NCI-H82 (cell line): ENCODE measurements around the gene CERKL.

Experiments
- DNase-seq: peaks from one replicate; lab custom pipeline; 2025; lab: John Stamatoyannopoulos, UW

CERKL gene

GRCh38 chr2:181677912-181678586 is 21.1 kb upstream of the CERKL start:
- DNase-seq: peak; percentile 88

- peak; percentile 89 for DNase-seq
These were observed 18.3 kb upstream of the CERKL start for GRCh38 chr2:181675254-181675653.

DNA sequence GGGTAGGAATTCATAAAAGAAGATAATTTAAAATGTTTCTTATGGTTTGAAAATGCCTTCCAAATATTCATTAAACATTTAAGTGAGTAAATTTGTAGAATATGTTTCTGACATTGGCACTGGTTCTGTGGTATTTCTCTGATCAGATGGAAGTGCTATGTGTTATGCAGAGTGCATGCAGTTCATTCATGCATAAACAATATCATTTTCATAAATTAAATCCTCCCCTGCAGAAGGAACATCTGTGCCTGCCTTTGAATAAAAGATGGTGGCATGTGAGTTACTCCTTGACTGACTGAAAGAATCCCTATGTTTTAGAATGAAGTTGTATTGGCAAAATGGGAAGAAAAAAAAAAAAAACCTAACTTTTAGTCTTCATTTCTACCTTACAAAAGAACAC is 17.6 kb upstream of the CERKL start:
- DNase-seq: peak; percentile 65

- peak; percentile 83 for DNase-seq
These were observed 16.3 kb upstream of the CERKL start for GRCh38 chr2:181673173-181673572.

- DNase-seq: peak; percentile 62
These were observed 15.5 kb upstream of the CERKL start for GRCh38 chr2:181672255-181673008.

GRCh38 chr2:181670632-181671031 is 13.7 kb upstream of the CERKL start:
- peak; percentile 93 for DNase-seq

GRCh38 chr2:181667234-181667633 is 10.3 kb upstream of the CERKL start:
- DNase-seq: no peak

DNA sequence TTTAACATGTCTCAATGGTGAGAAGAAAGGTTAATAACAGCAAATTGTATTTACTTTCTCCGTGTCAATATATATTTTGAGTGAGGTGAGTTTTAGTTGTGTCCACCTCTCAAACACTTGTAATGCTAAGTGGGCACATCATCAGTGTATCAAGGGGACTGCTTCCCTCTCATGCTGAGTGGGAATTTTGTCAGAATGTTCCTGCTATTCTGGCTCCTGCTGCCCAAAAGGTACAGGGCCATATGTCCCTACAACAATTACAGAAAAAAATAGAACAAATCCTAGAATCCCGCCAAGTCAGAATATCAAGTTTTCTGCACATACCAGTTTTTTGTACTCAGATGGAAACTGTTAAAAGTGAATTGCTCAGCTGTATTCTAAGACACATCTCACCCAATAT is 5.4 kb upstream of the CERKL start:
- no peak for DNase-seq

- DNase-seq: no peak
These were observed 3.3 kb upstream of the CERKL start for GRCh38 chr2:181660181-181660580.

- peak; percentile 64 for DNase-seq
These were observed 1.5 kb upstream of the CERKL start for GRCh38 chr2:181658444-181658843.

DNA sequence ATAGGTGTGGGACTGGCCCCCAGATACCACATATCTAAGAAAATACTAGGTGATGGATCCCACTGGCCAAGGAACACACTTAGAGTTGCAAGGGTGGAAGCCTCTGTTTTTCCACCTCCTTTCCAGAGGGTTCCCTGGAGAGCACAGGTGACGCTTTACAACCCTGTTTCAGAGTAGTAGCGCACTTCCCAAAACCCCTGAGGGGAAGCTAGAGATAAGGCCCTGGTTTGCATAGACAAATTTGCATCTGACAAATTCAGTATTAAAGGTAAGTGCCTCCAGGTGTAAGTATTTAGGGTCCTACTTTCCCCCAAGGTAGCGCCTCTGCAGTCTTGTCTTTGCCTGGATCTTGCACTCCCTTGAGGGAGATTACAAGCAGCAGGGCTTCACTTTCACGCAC is 474 bp upstream of the CERKL start:
- no peak for DNase-seq

- DNase-seq: no peak
These were observed 1.4 kb downstream of the CERKL start for GRCh38 chr2:181655519-181655918.

DNA sequence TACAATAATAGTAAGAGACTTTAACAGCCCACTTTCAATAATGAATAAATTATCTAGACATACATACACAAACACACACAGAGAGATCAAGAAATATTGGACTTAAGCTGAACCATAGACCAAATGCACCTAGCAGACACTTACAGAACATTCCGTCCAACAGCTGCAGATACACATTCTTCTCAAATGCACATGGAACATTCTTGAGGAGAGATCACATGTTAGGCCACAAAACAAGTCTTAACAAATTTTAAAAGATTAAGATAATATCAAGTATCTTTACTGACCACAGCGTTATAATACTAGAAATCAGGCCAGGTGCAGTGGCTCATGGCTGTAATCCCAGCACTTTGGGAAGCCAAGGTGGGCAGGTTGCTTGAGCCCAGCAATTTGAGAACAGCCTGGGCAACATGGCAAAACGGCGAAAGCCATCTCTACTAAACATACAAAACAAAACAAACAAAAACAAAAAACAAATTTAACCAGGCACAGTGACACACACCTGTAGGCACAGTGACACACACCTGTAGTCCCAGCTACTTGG is 7.4 kb downstream of the CERKL start:
- no peak for DNase-seq

- no peak for DNase-seq
These were observed 8.3 kb downstream of the CERKL start for GRCh38 chr2:181648478-181649155.

- DNase-seq: no peak
These were observed 10.4 kb downstream of the CERKL start for GRCh38 chr2:181646415-181646987.

DNA sequence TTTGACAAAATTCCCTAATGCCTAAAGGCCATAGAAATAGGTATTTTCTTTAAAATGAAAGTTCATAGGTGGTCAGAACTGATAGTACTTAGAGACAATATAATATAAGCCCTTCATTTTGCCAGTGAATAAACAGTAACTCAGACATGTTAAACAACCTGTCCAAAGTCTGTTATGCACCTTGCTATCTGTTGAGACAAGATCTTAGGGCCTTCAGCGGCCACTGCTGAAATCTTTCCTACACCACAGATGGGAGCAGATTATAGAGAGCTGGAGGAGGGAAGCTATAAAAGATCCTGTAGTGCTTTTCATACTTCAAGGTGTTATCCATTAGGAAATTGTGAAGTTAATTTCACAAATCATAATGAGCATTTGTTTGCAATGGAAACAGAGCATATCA is 13.8 kb downstream of the CERKL start:
- DNase-seq: peak; percentile 87

DNA sequence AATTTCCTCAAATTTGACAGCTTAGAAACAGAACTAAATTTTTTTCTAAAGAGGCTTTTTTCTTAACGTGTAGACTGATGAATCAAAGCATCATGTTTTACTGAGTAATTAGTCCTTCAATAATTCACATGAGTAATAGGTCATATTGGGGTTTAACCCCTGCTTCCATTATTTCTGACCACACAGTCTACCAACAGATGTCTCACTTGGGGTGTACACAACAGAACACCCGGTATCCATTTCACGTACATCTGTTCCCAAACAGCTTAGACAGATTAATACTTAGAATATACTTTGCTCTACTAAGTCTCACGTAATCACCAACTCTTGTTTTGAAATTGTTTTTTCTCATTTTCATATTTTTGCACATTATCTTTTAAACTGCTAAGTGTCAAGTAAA is 14.8 kb downstream of the CERKL start:
- DNase-seq: peak; percentile 96

DNA sequence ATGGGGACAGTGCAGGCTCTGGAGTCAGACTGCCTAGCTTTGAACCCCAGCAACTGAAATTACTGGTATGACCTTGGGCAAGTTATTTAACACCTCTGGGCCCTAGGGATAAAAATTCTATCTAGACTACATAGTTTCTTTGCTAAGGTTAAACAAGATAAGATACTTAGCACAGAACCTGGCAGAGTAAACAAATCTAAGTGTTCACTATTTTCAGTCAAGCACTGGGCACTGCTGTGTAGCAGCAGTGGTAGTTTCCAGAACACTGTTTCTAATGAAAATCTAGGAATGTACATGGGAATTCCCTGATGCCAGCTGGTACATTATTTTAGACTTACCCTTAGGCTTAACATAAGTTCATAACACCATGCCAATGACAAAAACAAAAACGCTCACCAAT is 17.2 kb downstream of the CERKL start:
- DNase-seq: no peak

DNA sequence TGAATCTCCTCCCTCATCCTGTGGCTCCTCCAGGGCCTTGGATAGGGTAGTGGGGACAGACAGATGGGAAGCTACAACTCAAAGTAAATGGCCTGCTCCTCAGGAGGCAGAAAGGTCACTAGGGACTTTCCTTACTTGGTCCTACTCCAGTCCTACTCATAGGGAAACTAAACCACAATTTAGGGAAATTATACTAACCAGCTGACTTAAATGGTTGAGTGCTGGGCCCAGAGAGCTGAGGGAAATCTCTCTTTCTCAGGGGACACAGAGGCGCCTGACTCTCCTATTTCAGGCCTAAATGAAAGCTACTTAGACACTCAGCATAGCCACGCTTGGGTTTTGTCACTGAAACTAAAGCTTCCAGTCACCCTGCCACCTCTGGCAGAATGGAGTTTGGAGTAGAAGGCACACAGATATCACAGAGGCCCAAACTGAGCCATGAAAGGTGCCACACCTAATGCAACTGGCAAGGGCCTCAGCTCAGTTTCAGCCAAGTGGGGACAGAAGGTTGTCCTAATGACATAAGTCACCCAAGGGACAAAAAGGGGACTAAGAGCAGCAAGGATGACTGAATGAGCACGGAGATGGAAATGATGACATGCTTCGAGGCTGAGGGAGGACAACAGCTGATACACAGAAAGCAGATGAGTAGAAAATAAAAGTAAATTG is 24.0 kb downstream of the CERKL start:
- DNase-seq: peak; percentile 84

GRCh38 chr2:181628590-181629585 is 28.0 kb downstream of the CERKL start:
- DNase-seq: peak; percentile 54

- no peak for DNase-seq
These were observed 29.4 kb downstream of the CERKL start for GRCh38 chr2:181627545-181627944.
